ENCODE measurements around the gene RHOV.
A peak's percentile ranks its signal among the peaks of the same experiment; 100 is the strongest.

Gene RHOV

DNA sequence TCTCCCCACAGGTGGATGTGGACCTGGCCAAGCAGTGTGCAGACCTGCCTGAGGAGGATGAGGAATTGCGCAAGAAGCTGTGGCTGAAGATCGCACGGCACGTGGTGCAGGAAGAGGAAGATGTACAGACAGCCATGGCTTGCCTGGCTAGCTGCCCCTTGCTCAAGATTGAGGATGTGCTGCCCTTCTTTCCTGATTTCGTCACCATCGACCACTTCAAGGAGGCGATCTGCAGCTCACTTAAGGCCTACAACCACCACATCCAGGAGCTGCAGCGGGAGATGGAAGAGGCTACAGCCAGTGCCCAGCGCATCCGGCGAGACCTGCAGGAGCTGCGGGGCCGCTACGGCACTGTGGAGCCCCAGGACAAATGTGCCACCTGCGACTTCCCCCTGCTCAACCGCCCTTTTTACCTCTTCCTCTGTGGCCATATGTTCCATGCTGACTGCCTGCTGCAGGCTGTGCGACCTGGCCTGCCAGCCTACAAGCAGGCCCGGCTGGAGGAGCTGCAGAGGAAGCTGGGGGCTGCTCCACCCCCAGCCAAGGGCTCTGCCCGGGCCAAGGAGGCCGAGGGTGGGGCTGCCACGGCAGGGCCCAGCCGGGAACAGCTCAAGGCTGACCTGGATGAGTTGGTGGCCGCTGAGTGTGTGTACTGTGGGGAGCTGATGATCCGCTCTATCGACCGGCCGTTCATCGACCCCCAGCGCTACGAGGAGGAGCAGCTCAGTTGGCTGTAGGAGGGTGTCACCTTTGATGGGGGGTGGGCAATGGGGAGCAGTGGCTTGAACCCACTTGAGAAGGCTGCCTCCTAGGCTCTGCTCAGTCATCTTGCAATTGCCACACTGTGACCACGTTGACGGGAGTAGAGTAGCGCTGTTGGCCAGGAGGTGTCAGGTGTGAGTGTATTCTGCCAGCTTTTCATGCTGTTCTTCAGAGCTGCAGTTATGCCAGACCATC lies 28.8 kb upstream of the RHOV start:
- peak; percentile 18 for DNase-seq

DNA sequence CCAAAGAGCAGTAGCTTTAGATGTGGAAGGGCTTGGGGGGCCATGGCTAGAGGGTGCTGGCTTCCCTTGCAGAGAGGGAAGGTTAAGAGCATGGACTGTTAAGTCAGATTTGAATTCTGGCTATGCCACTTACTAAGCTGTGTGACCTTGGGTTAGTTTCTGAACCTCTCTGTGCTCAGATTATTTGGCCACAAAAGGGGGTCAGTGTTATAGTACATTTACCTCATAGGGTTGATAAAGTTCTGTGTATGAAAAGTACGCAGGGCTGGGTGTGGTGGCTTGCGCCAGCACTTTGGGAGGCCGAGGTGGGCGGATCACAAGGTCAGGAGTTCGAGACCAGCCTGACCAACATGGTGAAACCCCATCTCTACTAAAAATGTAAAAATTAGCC lies 27.0 kb upstream of the RHOV start:
- no peak for DNase-seq

DNA sequence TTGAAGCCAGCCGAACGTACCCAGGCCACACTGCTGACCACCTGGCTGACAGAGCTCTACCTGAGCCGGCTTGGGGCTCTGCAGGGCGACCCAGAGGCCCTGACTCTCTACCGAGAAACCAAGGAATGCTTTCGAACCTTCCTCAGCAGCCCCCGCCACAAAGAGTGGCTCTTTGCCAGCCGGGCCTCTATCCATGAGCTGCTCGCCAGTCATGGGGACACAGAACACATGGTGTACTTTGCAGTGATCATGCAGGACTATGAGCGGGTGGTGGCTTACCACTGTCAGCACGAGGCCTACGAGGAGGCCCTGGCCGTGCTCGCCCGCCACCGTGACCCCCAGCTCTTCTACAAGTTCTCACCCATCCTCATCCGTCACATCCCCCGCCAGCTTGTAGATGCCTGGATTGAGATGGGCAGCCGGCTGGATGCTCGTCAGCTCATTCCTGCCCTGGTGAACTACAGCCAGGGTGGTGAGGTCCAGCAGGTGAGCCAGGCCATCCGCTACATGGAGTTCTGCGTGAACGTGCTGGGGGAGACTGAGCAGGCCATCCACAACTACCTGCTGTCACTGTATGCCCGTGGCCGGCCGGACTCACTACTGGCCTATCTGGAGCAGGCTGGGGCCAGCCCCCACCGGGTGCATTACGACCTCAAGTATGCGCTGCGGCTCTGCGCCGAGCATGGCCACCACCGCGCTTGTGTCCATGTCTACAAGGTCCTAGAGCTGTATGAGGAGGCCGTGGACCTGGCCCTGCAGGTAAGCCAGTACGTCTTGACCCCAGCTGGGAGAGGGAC lies 26.4 kb upstream of the RHOV start:
- DNase-seq, result no peak

DNA sequence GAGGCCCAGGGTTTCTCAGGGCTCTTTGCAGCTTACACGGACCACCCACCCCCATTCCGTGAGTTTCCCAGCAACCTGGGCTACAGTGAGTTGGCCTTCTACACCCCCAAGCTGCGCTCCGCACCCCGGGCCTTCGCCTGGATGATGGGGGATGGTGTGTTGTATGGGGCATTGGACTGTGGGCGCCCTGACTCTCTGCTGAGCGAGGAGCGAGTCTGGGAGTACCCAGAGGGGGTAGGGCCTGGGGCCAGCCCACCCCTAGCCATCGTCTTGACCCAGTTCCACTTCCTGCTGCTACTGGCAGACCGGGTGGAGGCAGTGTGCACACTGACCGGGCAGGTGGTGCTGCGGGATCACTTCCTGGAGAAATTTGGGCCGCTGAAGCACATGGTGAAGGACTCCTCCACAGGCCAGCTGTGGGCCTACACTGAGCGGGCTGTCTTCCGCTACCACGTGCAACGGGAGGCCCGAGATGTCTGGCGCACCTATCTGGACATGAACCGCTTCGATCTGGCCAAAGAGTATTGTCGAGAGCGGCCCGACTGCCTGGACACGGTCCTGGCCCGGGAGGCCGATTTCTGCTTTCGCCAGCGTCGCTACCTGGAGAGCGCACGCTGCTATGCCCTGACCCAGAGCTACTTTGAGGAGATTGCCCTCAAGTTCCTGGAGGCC lies 25.6 kb upstream of the RHOV start:
- DNase-seq, result no peak

DNA sequence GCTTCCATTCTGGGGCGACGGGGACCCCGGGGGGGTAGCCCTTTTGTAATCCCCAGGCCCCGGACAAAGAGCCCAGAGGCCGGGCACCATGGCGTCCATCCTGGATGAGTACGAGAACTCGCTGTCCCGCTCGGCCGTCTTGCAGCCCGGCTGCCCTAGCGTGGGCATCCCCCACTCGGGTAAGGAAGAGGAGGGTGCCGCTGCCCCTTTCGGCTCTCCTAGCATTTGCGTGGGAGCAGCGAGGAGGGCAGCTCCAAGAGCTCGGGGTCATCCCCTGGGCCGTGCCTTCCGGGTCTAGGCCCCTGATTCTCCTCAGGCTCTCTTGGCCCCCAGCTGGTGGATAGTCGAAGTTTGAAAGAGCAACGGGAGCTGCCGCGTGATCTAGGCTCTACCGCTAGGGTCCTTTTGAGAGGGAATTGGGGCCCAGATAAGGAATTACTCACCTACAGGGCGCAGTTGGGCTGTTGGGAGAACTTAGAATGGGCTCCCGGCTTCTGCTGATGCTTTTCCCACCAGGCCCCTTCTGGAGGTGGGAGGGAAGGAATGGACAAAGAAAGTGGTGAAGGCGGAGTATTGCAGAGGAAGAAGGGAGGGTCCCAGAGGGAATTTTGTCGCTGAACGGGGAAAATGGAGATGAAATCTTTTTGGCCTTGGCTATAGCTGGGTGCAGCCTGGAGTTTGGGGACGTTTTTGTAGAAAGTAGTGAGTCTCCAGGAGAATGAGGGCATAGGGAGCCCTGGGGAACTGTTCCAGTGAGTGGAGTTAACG lies 20.8 kb upstream of the RHOV start:
- no peak for DNase-seq

DNA sequence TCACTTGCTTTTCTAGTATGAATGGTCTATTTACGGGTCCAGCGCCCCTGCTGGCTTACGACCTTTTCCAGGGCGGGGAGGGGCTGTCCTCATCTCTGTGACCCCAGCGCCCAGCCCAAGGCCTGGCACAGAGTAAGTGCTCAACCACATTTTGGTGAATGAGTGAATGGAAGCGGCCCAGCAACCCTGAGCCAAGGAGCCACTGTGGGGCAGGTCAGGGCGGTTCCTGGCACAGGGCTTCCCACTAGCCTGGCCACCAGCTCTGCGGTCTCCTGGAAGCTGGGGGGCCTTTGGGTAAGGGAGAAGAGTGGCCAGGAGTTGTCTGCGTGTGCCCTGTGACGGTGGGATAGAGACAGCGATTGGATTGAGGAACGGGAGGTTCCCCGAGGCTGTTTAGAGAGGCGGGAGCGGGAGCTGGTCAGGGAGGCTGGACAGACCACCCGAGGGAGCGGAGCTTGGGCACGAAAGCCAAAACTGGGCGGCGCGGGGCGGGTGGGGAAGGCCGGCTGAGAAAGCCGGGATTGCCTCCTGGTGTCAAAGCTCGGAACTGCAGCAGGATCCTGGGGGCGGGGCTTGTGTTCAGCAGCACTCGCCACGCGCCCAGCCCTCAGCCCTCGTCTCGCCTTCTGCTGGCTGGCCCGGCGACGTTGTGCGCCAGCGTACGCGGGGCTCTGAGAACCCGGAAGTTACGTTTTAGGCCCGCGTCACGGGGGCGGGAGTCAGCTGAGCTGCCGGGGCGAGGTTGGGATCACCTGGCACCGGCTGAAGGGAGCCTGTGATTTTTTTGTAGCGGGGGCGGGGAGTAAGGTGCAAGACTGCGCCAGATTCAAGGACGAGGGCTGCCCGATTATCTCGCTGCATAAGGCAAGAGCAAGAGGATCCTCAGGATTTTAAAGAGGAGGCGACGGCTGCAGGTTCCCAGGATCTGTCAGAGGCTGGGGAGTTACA lies 20.0 kb upstream of the RHOV start, which contains the start of gene VPS18:
VPS18 (plus strand) TSS at position 718 of the 948 bp plus-strand sequence. CDS start 319 bp downstream, outside the sequence.
- peak; percentile 98 for DNase-seq

DNA sequence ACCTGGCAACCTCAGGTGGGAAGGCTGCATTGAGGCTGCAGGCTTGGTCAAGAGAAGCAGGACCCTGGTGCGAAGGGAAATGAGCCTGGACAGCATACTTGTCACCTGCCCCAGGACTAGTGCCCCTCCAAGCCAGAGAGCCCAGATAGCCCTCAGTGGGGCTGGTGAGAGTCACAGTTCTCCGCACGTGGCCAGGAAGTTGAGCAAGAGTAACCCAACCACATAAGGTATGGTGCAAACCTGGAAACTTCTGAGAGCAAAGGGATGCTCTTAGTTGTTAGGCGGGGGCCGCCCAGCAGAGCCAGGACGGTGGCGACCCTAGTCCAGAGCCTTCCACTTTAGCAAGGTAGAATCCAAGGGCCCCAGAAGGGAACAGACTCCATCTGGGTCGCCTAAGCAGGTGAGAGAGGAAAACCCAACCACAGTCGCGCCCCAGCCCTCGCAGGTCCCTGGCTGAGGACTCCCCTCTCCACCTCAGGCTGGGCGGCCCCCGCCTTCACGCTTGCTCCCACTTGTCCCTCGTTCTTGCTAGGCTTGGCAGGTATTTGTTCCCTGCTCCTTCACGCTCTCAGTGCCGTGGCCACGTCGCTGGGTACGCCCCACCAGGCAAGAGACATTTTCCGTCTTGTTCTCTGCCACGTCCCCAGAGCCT lies 19.1 kb upstream of the RHOV start:
- no peak for DNase-seq

GRCh38 chr15:40892447-40893012 lies 18.5 kb upstream of the RHOV start:
- DNase-seq, result no peak

DNA sequence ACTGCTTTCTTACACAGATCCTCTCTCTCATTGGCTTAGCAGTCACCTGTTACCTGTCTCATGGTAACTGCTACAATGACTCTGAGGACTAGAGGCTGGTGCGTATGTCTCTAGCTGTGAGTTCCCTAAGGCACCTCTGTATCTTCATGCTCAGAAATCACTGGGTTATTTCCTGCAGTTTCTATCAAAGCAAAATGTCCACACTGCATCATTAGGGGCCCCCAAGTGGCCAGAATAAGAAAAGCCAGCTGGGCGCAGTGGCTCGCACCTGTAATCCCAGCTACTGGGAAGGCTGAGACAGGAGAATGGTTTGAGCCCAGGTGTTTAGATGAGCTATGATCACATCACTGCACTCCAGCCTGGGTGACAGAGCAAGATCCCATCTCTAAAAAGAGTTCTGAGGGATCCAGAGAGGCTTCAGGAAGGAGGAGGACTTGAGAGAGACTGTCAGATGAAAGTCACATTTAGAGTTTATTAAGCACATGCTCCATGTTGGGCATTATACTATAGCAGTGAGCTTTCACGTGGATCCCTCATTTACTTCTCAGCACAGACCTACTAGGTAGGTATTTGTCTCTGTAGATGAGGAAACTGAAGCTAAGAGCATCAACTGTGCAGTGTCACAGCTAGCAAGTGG lies 17.9 kb upstream of the RHOV start:
- DNase-seq, result peak; percentile 48

DNA sequence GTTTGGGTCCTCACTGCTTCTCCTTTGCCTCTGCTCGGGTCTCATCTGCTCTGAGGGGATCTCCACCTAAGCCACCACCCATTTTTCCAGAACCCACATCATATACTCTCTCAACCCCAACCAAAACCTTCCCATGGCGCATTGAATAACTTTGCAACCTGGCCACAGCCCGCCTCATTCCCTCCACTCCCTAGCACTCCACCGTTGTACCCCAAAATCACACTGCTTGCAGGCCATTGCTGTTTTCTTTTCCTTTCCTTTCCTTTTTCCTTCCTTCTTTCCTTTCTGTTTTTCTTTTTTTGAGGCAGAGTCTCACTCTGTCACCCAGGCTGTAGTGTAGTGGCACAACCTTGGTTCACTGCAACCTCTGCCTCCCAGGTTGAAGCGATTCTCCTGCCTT lies 17.1 kb upstream of the RHOV start:
- no peak for DNase-seq

DNA sequence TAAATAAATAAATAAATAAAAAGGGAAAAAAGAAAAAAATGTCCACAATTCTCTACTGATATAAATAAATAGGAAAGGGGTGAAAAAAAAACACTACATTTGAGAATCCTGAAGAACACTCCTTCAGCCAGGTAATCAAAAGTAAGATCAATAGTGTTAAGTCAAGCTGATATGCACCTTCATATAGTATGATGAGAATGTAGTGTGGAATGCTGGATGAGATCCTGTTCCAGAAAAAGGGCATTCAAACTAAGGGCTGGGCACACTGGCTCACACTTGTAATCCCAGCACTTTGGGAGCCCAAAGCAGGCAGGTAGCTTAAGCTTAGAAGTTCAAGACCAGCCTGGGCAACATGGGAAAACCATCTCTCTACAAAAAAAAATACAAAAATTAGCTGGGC lies 15.1 kb upstream of the RHOV start:
- no peak for DNase-seq

DNA sequence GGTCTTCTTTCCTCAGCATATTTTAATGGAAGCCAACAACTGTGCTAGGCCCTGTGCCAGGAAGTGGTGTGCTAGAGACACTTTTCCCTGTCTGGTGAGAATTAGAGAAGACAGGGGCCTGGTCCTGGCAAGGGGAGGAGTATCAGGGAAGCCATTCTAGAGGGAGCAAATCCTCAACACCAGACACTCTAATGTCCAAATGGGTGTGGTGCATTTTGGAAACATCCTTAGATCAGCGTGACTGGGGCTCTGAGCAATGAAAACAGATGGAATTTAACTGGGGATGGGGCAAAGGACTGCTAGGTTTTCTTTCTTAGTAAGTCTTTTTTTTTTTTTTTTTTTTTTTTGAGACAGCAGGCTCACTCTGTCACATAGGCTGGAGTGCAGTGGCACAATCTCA lies 12.6 kb upstream of the RHOV start:
- DNase-seq, result no peak

DNA sequence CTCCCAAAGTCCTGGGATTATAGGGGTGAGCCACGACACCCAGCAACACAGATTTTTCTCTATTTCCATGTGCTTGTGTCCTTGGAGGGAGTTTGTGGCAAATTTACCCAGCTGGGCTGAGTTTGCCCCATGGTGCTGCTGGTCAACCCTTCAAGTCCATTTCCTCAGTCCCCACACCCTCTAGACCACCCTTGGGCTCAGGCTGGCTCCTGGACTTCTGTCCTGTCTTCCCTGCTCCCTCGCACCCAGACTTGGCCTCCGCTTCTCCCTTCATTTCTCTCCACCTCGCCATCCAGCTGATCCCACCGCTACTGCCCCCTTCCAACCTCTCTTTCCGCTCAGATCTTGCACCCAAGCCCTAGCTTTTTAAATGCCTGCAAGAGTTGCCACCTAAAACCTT lies 7.3 kb upstream of the RHOV start:
- DNase-seq, result no peak

DNA sequence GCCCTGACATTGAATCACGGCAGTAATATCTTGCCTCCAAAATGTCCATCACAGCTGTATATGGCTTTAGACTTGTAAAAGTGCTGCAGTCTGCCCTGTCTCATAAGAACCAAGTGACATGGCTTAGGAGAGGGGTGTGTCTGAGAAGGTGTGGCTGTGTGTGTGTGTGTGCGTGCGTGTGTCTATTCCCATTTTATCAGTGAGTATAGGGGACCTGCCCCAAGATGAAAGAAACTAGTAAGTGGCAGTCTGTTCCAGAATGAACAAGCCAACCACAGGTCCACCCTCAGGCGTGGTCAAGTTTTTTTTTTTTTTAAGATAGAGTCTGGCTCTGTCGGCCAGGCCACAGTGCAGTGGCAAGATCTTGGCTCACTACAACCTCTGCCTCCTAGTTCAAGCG lies 5.6 kb upstream of the RHOV start:
- no peak for DNase-seq

DNA sequence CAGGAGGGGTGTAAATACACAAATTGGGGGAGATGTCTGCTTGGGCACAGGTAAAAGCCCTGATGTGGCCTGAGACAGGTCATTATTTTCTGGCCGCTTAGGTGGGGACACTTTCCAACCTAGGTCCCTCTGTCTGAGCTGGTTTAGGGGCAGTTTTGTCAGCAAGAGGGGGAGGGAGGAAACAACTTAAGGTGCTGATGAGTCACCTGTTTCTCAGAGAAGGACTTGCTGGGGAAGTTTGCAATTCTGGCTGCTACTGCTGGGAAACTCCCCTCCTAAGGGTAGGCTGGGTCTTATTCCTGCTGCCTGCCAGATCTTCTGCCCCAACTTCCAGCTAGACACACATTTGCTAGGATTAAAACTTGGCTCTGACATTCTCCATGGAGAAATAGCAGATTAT lies 4.8 kb upstream of the RHOV start:
- DNase-seq, result no peak

DNA sequence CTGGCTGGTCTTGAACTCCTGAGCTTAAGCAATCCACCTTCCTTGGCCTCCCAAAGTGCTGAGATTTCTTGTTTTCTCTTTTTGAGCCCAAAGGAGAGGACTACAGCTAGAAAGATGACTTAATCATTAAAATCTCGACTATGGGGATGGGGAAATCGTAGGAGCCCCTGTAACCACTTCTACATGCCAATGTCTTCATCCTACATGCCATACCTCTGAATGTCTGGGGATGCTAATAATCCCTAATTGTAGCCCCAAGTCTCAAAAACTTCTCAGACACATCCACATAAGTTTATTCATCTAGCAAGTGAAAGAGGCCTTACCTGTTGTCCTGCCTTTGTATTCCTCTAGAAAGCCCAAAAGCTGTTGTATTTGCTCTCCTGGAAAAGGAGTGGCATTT lies 3.7 kb upstream of the RHOV start:
- DNase-seq, result no peak

- no peak for DNase-seq
Measured at GRCh38 chr15:40875991-40876730, 2.1 kb upstream of the RHOV start.

DNA sequence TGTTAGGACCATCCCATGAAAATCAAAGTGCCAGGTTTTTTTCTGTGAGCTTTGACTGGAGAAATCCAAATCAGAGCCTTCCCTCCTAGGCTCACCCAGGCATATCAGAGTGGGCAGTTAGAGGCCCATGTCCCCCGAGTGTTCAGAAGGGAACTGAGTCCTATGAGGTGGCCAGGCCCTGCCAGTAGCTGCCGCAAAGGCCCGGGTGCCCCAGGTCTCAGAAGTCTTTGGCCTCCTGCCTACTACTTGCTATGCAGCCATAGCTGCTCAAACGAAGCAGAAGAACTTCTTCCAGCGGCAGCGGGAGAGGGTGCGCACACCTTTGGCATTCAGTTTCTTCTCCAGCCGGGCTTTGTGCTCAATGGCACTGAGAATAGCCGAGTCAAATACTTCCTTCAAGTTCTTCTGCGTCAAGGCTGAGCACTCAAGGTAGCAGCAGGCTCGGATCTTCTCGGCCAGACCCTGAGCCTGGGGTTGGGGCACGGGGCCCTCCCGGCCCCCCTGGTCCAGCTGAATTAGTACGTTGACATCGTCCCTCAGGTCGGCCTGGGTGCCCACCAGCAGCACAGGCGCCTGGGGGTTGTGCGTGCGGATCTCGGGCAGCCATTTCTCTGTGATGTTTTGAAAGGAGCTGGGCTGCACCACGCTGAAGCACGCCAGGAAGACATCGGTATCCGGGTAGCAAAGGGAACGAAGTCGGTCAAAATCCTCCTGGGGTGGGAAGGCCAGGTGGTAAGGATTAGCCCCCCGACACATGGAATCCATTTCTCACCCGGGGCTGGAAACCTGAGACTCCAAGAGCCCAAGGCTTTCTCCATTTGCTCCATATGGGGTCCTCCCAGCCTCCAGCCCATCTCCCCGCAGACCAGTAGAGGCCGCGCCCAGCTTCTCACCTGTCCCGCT lies 992 bp downstream of the RHOV start:
- DNase-seq, result no peak
